Esophagus squamous epithelium (tissue), 4 donors: ENCODE data around the gene CERS3.

Experiments
- POLR2A ChIP-seq, 4 donors: fragments of 450-650 bp; IDR thresholded peaks; one replicate each; pipeline ENCODE4 v1.6.1; 2017; ENCODE audit warnings: antibody characterized with exemption in 4 of 4, mild to moderate bottlenecking in 4 of 4, moderate library complexity in 3 of 4
- TF ChIP-seq, protein P1 (sequence below), 6 experiments: fragments of 450-650 bp in 4 of 6; fragments of 200-600 bp in 2 of 6; sonication (generic) in 2 of 6; IDR thresholded peaks; one replicate each; pipeline ENCODE4 v1.5.1; 2016 to 2019; ENCODE audit warnings: antibody characterized with exemption in 6 of 6, mild to moderate bottlenecking in 4 of 6, moderate library complexity in 4 of 6

DNA sequence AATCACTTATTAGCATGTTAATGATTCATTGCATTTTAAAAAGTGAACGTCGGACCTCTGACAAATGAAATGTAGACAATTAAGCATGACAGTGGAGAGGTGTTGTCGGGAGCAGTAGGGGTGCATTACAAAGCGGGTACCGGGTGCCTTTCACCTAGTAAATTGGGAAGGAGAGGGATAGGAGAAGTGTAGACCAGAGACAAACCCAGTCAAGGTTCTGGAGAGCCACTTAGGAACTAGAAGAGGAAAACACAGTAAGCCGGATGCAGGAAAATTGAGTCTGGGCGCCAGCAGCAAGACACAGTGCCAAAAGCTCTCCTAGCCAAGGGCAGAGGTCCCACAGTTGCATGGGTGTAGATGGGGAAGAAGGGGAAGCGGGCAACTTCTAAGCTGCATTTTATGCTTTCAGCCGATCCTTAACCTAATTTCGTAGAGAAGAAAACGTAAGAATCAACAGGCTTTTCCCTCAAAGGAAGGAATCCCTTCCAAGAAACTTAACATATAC is 3.1 kb upstream of the CERS3 start:
- TF ChIP-seq, protein P1, sequence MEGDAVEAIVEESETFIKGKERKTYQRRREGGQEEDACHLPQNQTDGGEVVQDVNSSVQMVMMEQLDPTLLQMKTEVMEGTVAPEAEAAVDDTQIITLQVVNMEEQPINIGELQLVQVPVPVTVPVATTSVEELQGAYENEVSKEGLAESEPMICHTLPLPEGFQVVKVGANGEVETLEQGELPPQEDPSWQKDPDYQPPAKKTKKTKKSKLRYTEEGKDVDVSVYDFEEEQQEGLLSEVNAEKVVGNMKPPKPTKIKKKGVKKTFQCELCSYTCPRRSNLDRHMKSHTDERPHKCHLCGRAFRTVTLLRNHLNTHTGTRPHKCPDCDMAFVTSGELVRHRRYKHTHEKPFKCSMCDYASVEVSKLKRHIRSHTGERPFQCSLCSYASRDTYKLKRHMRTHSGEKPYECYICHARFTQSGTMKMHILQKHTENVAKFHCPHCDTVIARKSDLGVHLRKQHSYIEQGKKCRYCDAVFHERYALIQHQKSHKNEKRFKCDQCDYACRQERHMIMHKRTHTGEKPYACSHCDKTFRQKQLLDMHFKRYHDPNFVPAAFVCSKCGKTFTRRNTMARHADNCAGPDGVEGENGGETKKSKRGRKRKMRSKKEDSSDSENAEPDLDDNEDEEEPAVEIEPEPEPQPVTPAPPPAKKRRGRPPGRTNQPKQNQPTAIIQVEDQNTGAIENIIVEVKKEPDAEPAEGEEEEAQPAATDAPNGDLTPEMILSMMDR (IDR thresholded peaks at IDR 0.05): no peak
- TF ChIP-seq POLR2A (IDR thresholded peaks at IDR 0.05): no peak
